Activated CD4-positive, CD25-positive, alpha-beta regulatory T cell treated with anti-CD3 and anti-CD28 coated beads, Interleukin-2, amount 50 U/mL, for 16 hours (primary cell): ENCODE measurements around the gene MAL.
A peak's percentile ranks its signal among the peaks of the same experiment; 100 is the strongest.

Experiments used
- DNase-seq: peaks from one replicate; pipeline ENCODE4 v3.0.0-alpha.2; 2020; ENCODE audit warnings: low read depth, low spot score

Gene MAL

DNA sequence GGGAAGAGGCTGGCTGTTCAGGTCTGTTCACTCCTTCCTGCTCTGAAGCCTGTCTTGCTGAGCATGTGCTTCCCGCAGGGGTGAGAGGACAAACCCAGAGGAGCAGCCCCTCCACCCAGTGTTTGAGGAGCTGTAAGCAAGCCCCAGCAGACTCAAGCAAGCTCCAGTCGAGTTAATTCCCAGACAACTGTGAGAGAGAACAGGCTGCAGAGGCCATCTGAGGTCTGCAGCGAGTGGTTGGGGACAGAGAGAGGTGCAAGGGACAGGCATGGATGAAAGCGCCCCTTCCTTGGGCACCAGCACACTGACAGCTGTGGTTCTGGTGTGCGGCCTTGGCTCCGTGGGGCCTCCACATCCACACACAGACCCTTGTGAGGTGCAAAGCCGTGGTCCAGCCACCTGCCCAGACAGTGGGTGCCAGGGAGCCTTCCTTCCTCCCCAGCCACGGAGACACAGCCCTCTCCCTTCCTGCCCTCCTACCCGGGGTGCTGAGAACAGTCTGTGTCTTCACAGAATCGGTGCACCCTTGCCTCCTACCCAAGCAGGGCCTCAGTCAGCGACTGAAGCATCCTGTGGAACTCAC lies 36.2 kb downstream of the MAL start:
- DNase-seq, result no peak

DNA sequence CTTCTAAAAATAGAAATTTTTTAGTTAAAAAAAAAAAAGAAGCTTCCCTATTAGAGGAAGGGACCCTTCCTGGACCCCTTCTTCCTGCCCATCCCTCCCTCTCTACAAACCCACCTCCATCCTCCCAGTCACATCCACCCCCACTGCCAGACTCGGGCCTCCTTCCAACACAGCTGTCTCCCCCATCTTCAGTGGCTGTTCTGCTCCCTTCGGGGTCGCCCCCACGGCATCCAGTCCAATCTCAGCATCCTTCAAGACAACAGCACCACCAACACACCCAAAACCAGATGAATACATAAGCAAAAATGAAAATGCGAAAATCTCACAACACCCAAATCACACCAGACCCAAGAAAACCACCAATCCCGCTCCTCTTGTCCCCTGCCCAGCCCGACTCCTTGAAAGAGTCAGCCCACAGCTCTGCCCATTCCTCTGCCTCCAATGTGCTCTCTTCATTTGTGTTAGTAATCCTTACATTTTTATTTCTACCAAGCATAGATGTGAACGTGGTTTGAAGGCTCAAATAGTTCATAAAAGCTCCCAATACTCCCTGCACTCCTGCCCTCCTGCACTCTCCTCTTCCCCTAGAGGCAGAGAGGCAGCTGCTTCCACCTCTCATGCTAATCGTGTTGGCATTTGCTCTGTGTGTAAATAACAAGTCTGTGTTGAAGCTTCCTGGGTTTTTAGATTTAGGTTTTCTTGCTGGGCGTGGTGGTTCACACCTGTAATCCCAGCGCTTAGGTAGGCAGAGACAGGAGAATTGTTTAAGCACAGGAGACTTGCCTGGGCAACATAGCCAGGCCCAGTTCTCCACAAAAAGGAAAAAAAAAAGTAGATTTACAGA lies 37.0 kb downstream of the MAL start:
- DNase-seq, result no peak

DNA sequence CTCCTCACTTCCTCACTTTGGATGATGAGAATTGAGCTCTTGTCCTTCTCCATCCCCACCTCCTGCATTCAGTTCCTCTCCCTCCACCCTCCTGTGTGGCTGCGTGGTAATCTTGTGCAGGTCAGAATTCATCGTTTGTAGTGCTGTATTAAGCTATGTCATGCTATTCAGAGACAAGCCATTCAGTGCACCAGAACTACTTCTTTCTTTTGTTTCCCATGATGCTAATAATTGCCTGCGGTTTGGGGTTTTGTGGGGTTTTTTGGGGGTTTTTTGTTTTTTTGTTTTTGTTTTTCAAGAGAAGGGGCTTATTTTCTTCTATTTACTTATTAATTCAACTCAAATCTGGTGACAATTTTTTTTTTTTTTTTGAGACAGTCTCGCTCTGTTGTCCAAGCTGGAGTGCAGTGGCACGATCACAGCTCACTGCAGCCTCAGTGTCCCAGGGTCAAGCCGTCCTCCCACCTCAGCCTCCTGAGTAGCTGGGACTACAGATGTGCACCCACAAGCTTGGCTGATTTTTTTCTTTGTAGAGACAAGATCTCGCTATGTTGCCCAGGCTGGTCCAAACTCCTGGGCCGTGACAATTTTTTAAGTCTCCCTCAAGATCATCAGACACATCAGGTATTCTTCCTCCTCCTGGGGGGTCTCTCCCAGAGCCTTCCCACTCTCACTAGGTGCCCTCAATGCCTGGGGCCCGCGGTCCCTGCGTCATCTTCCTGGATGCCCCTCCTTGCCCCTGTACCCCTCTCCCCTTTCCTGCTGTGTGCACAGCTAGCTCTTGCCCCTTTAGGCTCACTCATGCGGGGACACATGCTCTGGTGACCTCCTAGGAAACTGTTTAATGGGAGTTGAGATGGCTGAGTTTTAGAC lies 37.8 kb downstream of the MAL start:
- DNase-seq, result no peak

DNA sequence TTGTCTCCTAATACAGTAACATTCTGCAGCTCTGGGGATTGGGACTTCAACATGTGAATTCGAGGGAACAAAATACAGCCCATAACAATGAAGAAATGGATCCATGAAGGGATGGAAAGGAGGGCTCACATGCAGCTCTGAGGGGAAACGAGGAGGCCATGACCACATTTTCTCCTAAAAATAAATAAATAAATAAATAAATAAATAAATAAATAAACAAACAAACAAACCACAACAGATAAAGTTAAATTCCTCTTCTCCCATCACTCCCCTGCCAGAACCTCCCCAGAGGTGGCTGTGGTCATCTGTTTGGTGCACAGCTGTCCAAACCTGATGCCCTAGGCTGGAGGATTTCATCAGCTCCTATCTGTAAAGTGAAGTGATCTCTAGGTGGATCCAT lies 42.7 kb downstream of the MAL start:
- no peak for DNase-seq

DNA sequence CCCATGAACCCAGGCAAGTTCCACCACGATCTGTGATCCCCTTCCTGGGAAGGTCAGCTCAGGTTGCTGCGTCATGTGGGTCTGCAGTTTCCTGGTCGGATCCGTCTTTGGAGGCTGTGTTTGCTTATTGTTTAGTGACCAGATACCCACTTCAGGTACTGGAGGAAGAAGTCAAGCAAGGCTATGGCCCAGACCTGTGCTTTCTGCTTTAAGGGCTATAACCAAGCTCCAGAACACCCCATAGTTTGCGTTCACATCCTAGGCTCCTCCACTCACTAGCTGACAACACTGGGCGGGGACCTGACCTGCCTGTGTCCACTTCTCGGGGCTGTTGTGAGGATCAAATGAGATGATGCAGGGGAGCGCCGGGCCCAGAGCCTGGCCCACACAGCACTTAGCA lies 44.0 kb downstream of the MAL start:
- no peak for DNase-seq

DNA sequence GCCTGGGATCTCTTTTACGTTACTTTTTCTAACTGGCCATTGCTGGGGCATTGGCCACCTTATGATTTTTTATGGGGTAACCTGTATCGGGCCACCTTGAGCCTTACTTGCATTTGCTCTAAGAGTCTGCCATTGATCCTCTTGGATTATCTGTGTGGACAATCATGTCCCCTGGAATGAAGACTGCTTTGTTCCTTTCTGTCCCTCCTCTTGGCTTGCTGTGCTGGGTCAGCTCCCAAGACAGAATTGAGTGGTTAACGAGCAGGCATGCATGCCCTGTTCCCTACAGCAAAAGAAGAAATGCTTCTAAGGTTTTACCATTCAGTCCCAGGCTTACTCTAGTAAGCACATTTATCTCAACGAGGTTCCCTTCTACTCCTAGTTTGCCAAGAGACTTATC lies 46.3 kb downstream of the MAL start:
- DNase-seq, result no peak

DNA sequence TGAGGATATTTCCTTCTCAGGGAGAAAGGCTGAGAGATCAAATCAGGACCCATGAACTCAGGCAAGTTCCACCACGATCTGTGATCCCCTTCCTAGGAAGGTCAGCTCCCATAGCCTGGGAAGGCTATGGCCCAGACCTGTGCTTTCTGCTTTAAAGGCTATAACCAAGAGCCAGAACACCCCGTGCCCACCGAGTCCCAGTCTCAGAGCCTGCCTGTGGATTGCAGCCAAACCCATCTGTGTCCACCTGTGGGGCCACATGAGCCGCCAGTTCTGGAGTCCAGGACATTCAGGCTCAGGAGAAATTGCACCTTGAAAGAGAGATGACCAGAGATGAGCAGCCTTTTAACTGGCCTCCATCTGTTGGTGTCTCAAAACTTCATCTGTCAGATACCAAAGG lies 46.9 kb downstream of the MAL start:
- no peak for DNase-seq

DNA sequence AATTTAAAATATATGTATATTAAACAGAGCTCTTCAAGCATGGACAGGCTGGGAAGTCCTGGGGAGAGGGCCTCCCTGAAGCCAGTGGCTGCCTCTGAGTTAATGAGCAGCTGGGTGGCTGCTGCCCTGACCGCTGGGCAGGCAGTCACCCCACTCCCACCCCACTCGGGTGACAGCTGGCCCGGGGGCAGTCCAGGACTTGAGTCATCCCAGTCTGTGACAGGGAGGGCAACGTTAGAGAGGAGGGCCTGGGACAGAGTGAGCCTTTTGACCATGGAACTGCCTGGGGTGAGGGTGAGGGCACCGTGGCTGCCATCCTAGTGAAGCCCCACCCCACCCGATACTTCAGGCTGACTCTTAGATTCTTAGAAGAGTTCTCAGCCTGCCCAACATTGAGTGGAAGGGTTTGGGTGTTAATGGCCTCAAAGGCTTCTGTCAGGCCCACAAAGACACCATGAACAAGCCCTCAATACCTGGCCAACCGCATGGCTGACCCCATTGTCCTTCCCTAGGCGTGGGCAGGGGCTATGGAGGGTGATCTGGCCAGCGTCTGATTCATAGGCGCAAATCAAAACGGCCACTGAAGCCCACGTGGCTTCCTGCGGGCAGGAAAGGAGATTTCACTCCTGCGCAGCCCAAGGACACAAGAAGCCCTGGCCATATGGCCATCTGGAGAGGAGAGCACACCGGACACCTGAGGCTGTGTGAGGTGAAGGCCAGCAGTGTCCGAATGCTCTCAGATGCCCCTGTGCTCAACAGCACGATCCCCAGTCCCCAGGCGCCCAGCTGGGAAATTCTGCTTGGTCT lies 48.6 kb downstream of the MAL start:
- no peak for DNase-seq

DNA sequence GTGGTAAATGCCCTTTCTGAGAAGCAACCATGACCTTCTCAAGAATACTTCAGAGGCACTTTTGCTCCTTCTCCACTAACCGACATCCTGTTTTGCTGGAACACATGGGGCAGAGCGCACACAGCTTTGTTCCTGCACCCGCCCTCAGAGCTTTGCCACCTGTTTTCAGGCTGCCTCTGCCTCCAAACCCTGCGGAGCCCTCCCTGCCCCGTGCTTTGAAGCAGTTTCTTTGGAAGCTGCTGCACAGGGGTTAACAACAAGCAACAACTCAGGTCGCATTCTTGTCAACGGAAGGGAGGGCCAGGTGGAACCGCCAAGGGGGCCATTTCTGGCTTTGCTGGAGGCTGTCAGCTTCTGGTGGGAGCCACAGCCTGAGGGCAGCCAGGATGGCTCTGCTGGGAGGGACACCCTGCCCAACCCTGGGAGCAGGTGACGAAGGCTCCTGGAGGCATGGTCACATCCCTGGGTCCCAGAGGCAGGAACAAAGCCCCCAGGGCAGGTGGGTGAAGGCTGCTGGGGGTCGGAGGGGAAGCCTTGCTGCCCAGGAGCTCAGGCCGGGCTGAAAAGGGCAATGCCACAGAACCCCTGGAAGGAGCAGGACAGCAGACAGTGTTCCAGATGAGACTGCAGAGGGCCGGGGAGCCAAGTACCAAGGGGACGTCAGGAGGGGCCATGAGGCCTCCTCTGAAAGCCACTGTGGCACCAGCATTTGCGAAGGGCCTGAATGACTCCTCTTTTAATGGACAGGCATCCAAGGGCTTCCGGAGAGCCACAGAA lies 49.3 kb downstream of the MAL start:
- DNase-seq, result peak; percentile 23

DNA sequence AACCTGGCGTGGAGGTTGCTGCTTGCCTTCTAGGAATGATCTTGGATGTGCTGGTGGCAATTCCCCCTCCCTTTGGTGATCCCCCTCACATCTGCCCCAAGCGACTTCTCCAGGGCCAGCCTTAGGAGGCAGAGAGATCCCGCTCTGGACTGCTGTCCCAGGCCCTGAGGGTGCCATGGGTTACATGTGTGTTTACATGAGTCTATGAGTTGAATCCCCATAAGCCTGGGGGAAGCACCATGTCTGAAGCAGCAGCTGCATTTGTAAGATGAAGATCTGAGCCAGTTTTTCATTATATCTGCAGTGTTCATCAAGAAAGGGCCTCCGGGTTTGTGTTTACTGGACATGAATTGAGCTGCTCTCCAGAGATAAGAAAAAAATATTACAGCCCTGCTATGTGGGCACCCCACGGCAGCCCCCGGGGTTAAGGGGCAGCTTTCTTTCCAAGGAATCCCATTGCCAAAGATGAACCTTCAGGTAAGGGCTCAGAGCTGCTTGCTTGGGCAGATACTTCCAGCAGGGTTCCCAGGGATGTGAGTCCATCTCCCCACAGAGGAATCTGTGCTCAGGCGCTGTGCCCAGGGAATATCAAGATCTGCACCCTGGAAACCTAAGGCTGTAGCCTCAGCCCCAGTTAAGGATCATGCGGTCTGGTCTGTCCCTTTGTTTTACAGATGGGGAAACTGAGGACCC lies 50.1 kb downstream of the MAL start:
- no peak for DNase-seq

DNA sequence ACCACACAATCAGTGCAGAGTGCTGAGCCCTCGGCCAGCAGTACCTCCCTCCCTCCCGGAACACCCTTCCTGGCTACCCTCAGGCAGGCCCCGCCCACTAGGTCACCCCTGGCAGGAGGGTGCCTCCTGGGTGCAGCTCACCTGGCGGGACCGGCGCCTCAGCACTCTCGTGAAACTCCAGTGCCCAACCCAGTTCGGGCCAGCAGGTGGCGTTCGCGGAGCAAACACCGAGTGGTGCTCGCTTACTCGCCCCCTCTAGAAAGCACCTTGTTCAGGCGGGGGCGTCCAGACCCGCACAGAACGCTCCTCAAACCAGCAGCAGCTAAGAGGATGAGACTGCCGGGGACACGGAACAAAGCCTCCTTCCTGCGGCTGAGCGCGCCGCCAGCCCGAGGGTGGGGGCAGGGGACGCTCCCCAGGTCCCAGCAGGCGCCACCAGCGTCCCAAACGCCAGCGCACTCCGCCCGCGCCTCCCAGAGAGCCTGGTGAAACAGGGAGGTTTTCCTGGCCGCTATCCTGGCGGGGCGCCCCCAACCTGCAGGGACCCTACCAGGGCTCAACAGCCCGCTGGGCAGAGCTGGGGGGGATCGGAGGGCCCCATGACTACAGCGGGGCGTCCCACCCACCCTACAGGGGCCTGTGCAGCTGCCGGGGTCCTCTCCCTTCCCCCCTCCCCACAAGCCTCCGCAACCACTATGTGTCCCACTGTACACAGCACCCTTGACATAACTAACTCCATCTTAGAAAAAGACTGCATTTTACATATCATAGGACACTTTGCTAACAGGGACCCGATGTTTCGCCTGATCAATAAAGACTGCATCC lies 51.4 kb downstream of the MAL start:
- DNase-seq, result peak; percentile 78

DNA sequence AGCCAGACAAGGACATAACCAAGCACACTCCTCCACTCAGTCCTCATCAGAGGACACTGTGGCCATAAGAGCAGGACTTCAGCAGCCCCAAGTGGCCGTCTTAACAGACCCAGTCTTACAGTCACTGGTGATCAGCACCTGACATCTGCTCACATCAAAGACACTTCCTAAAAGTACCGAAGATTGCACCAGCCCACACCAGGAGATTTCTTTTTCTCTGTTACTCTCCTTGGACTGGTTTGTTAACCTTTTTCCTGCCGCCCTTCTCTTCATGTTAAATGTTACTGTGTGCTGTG lies 52.0 kb downstream of the MAL start:
- DNase-seq, result no peak

DNA sequence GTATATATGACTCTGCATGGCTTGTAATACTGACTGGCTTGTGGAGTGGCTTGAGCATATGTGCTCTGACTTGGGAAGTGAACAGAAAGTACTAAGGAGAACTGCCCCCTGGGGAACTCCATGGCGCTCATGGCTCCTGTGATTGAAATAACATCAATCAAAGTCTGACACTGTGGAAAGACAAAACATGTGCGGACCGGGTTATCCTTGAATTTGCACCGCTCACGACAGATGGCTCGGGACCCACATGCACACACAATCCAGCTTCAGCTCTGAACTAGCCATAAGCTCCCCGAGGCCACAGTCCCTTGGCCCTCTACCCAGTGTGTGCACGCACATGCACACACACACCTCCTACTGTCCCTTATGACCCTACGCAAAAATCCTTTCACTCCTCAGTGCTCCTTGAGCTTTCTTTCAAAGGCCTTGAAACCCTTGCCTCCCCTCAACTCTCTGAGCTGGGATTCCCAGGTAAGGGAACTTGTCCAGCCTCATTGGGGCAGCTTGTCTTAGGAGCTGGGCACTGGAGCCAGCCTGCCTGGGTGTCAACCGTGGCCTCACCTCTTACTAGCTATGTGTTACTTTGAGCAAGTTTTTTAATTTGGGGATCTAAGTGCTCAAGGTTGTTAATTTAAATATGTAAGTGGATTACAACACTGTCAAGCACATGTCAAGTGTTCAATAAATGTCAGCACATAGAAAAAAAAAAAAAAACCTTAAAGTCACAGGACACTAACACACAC lies 52.5 kb downstream of the MAL start:
- no peak for DNase-seq

DNA sequence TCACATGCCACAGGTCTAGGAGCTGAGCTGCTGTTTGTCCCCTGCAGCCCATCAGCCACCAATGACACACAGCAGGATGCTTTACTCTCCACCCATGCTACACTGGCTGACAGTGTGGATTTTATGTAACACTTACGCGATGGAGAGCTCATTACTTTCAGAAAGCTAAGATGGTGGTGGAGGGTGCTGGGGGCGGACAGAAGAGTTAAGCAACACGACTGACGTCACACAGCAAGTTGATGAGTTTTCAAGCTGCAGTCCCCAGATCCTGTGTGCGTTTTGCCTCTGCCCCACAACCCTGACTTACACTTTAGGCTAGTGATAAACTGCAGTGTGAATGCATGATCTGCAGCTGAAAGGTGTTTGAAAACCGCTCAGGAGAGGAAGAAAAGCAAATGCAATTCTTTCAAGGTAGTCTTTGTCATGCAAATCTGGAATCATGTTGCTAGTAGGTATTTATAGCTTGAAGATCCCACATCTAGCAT lies 53.7 kb downstream of the MAL start:
- no peak for DNase-seq

DNA sequence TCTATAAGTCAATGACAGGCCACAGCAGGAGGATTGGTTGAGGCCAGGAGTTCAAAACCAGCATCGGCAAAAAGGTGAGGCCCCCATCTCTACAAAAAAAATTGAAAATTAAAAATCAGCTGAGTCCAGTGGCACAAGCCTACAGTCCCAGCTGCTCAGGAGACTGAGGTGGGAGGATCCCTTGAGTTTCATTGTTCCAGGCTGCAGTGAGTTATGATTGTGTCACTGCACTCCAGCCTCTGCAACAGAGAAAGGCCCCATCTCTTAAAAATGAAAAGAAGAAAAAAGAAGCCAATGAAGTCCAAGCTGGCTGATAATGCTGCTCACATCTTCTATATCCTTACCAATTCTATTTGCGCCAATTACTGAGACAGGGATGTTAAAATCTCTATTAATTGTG lies 57.0 kb downstream of the MAL start:
- DNase-seq, result no peak

DNA sequence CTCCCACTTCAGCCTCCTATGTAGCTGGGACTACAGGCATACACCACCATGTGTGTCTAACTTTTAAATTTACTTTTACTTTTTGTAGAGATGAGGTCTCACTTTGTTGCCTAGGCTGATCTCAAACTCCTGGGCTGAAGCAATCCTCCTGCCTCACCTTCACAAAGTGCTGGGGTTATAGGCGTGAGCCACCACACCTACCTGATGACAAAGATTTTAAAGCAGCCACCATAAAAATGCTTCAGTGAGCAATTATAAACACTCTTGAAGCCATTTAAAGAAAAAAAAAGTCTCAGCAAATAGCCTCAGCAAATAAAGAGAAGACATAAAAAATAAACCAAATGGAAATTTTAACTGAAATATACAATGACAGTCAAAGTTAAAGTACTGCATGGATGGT lies 60.5 kb downstream of the MAL start:
- DNase-seq, result no peak

DNA sequence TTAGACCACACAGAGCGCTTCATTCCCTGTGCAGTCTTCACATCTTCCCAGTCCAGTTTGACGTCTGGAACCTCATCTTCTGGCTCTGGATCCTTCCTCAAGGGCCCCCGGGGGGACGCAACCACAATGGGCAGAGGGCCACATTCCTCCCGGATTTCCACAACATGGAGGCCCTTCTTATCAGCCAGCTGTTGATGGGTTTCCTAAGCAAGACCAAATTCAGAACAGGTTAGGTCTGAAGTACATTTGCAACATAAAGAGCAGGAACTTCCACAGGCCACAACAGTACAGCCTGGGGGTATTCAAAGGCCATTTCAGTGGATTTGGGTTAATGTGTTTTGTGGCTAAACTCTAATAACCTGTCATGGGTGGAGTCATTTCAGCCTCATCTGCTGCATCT lies 61.9 kb downstream of the MAL start:
- DNase-seq, result no peak

DNA sequence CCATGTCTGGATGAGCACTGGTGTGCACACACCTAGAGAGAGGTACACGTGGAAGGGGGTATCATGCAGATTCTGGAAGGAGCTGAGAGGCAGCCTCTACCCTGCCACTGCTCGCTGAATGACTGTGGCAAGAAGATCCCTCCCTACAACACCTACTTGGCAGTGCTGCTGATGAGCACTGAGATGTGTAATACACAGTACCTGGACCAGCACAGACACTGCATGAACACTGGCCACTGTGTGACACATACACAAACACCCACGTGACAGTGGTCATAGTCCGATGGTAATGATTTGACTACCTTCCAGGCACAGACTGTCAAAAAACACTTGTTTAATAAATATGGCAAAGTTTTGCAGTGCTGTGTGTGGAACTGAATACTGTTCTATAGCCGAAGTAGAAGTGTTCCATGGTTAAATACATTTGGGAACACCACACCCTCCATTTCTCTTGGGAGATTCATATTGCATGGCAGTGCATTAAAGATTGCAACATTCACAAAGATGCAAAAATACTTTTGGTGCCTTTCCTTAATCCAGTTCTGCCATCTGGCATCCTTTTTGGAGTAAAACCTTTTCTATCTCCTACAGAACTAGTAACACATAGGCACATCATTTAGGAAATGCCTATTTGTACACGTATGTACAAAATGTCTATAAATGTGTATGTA lies 66.5 kb downstream of the MAL start:
- DNase-seq, result no peak
